Measurements from ENCODE around the gene SDK2.

- TF ChIP-seq CTCF (IDR thresholded peaks at IDR 0.05) (no peak), POLR2A (IDR thresholded peaks at IDR 0.05) (no peak)
Measured at GRCh38 chr17:73288534-73289302, 355.5 kb downstream of the SDK2 start.

Measured in ovary (tissue), 3 donors.